ENCODE results near the gene LRG1.

The LRG1 gene

GRCh38 chr19:4539693-4540581, at the start of gene LRG1:
TSS of gene LRG1 (minus strand) at chr19:4540036. CDS start at chr19:4540013, 23 bp downstream.
- no peak for DNase-seq (ENCODE audit: low read depth)

- DNase-seq (ENCODE audit: low read depth) = no peak
These were observed 48.5 kb upstream of the LRG1 start for GRCh38 chr19:4588291-4588761.

- no peak for DNase-seq (ENCODE audit: low read depth)
These were observed 47.7 kb upstream of the LRG1 start for GRCh38 chr19:4587527-4587926.

- no peak for DNase-seq (ENCODE audit: low read depth)
These were observed 46.9 kb upstream of the LRG1 start for GRCh38 chr19:4586691-4587090.

GRCh38 chr19:4586245-4586644, 46.4 kb upstream of the LRG1 start:
- no peak for DNase-seq (ENCODE audit: low read depth)

GRCh38 chr19:4585556-4585955, 45.7 kb upstream of the LRG1 start:
- no peak for DNase-seq (ENCODE audit: low read depth)

- no peak for DNase-seq (ENCODE audit: low read depth)
These were observed 45.0 kb upstream of the LRG1 start for GRCh38 chr19:4584670-4585460.

- no peak for DNase-seq (ENCODE audit: low read depth)
These were observed 44.3 kb upstream of the LRG1 start for GRCh38 chr19:4583961-4584669.

GRCh38 chr19:4582980-4583842, 43.4 kb upstream of the LRG1 start:
- DNase-seq (ENCODE audit: low read depth) = no peak

- no peak for DNase-seq (ENCODE audit: low read depth)
These were observed 42.1 kb upstream of the LRG1 start for GRCh38 chr19:4581666-4582553.

- DNase-seq (ENCODE audit: low read depth) = no peak
These were observed 41.3 kb upstream of the LRG1 start for GRCh38 chr19:4580961-4581665.

- DNase-seq (ENCODE audit: low read depth) = no peak
These were observed 40.4 kb upstream of the LRG1 start for GRCh38 chr19:4580021-4580901.

- no peak for DNase-seq (ENCODE audit: low read depth)
These were observed 39.6 kb upstream of the LRG1 start for GRCh38 chr19:4579389-4579788.

GRCh38 chr19:4578552-4579248, 38.9 kb upstream of the LRG1 start:
- no peak for DNase-seq (ENCODE audit: low read depth)

GRCh38 chr19:4577020-4577782, 37.4 kb upstream of the LRG1 start:
- DNase-seq (ENCODE audit: low read depth) = no peak

GRCh38 chr19:4576016-4576933, 36.4 kb upstream of the LRG1 start:
- peak; percentile 65 for DNase-seq (ENCODE audit: low read depth)
